Measurements from ENCODE around the gene HDAC11. TPM values are rescaled to one million over a fixed set of nuclear protein-coding genes. Genes with fewer than 3 reads are reported as not detected.

The HDAC11 gene
- total RNA-seq, 2 donors from 2014 or later = 19.4 to 26.9 TPM

DNA sequence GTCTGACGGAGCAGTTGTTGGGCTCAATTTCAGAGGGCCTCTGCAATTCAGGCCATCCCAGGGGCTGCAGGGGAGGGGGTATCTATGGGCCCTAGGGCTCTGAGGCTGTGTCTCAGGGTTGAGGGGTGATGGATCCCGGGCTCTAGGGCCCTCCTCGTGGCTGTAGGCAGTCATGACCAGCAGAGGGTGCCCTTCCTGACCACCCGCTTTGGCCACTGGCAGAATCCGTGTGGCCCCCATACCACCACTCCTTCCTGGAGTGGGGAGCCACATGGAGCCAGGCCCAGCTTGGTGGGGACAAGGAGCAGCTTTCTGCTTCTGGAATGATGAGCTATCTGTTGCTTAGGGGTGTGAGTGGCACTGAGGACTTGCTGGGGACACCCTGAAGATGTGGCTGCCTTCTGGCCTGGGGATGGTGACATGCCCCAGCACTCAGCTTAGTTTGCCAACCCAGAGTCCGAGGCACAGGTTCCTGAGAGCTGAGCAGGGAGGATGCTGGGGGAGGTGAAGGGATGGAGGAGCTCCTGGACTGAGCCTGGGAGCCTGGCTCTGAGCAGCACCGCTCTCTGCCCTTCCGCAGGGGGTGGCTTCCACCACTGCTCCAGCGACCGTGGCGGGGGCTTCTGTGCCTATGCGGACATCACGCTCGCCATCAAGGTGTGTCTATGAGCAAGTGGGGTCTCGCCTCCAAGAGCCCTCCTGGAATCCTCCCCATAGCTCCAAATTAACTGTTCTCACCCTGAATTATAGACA is 20.2 kb downstream of the HDAC11 start:
- no peaks in the 10 kb centered on the region for H3K9me3 ChIP-seq
- H3K4me3 ChIP-seq = no peak overlapping the region
- H3K27me3 ChIP-seq (replicated peaks; ENCODE audit: insufficient read depth) = no peaks in the 10 kb centered on the region
- no peaks in the 10 kb centered on the region for H3K36me3 ChIP-seq
- H3K27ac ChIP-seq = no peak overlapping the region
- TF ChIP-seq POLR2A (IDR thresholded peaks at IDR 0.05) (no peak), CTCF (IDR thresholded peaks at IDR 0.05) (peak in 2 of 4 experiments; percentile 13 to 31), POLR2AphosphoS5 (IDR thresholded peaks at IDR 0.05) (no peak)
- WGBS = 88% methylated on average over 15 of the region's 15 CpGs
- DNase-seq (ENCODE audit: low spot score) = no peak
- intact Hi-C loops (cut with DNase I) = no loop called here
- H3K4me1 ChIP-seq (replicated peaks) = no peaks in the 10 kb centered on the region

DNA sequence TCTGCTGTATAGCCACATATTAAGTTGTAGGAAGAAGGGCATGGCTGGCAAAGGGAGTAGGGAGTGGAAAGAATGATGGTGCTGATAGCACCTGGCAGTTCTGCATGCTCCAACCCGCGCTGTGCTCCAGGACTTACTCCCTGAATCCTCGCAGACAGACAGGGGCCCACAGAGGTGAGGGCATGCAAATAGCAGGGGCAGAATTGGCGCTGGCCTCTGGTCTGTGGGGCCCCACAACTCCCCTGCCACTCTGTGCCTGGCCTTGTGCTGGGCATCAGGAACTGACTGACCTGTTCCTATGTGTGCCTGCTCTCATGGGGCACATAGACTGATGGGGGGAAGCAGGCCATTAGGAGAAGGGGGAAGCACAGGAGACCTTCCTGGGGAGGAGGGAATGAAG is 20.9 kb downstream of the HDAC11 start:
- H3K27me3 ChIP-seq (replicated peaks; ENCODE audit: insufficient read depth) = no peaks in the 10 kb centered on the region
- 35% methylated on average over 4 of the region's 4 CpGs for WGBS

DNA sequence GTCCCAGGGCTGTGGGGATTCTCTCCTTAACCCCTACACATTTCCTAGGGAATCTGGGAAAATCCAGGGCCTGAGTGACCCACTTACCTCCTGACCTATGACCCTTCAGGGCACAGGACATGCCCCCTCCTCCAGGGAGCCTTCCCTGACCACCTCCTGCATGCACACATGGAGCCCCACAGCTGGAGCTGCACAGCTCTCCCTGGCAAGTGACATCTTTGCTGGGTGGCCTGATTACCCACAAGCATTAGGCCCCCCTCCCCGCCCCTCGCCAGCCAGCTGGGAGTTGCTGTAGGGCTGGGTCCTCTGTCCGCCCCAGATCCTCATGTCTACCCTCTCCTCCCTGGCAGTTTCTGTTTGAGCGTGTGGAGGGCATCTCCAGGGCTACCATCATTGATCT is 21.4 kb downstream of the HDAC11 start:
- no peak overlapping the region for H3K27ac ChIP-seq
- no peaks in the 10 kb centered on the region for H3K4me1 ChIP-seq (replicated peaks)
- no peaks in the 10 kb centered on the region for H3K9me3 ChIP-seq
- no peak for DNase-seq (ENCODE audit: low spot score)
- no peaks in the 10 kb centered on the region for H3K36me3 ChIP-seq
- no peak overlapping the region for H3K4me3 ChIP-seq
- no peaks in the 10 kb centered on the region for H3K27me3 ChIP-seq (replicated peaks; ENCODE audit: insufficient read depth)
- intact Hi-C loops (cut with DNase I) = no loop called here
- no peak for TF ChIP-seq POLR2A (IDR thresholded peaks at IDR 0.05)
- TF ChIP-seq POLR2AphosphoS5 (IDR thresholded peaks at IDR 0.05) = no peak
- TF ChIP-seq CTCF (IDR thresholded peaks at IDR 0.05) = no peak
- 98% methylated on average over 4 of the region's 4 CpGs for WGBS

More for the DNA sequence above, 20.9 kb downstream of the HDAC11 start:
- no peak for DNase-seq (ENCODE audit: low spot score)
- no peak overlapping the region for H3K27ac ChIP-seq
- no peak overlapping the region for H3K4me3 ChIP-seq
- TF ChIP-seq POLR2A (IDR thresholded peaks at IDR 0.05) = no peak
- TF ChIP-seq CTCF (IDR thresholded peaks at IDR 0.05) = no peak
- H3K4me1 ChIP-seq (replicated peaks) = no peaks in the 10 kb centered on the region
- no peaks in the 10 kb centered on the region for H3K9me3 ChIP-seq
- intact Hi-C loops (cut with DNase I) = no loop called here
- H3K36me3 ChIP-seq = no peaks in the 10 kb centered on the region

DNA sequence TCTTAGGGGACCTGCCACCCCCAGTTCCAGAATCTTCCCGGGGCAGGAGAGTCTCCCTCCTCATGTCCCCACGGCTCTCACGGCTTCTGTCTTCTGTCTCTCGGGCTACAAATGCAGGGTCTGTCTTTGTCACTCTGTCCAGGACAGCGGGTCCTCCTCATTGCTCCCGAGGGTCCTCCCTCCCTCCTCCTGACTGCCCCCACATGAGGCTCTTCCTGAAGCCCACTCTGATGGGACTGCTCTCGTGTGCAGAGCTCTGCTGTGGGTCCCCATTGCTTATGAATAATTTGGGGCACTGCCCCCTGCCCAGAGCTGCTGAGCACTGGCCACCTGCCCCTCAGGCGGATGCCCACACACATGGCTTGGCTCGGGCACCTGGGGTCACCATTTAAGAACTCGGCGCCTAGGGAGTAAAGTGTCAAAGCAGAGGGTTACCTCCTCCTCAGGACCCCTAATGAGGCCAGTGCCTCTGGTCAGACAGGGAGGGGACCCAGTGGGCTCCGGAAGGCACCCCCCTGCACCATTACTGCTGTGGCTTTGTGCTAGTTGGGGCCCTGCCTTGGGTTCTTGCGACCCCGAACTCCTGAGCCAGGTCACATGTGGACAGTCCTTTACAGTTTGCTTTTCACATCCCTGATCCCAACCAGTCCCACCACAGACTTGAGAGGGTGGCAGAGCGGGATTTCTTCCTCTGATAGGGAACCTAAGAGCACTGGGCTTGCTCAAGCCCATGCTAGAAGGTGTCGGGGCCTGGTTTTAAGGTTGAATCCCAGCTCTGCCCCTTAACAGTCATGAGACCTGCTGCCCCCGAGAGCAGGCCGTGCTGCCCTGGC is 22.1 kb downstream of the HDAC11 start:
- no peak for DNase-seq (ENCODE audit: low spot score)
- Histone ChIP-seq H3K9me3 (no peaks in the 10 kb centered on the region), H3K27ac (no peak overlapping the region), H3K36me3 (no peaks in the 10 kb centered on the region), H3K4me1 (replicated peaks) (no peaks in the 10 kb centered on the region), H3K4me3 (no peak overlapping the region), H3K27me3 (replicated peaks; ENCODE audit: insufficient read depth) (no peaks in the 10 kb centered on the region)
- WGBS = 93% methylated on average over 18 of the region's 18 CpGs
- intact Hi-C loops (cut with DNase I) = no loop called here
- TF ChIP-seq CTCF (IDR thresholded peaks at IDR 0.05) (no peak), POLR2A (IDR thresholded peaks at IDR 0.05) (no peak), POLR2AphosphoS5 (IDR thresholded peaks at IDR 0.05) (no peak)

- H3K4me1 ChIP-seq (replicated peaks) = no peaks in the 10 kb centered on the region
- no peaks in the 10 kb centered on the region for H3K36me3 ChIP-seq
- intact Hi-C loops (cut with DNase I) = no loop called here
- no peaks in the 10 kb centered on the region for H3K27me3 ChIP-seq (replicated peaks; ENCODE audit: insufficient read depth)
- no peak for DNase-seq (ENCODE audit: low spot score)
- WGBS = 97% methylated on average over 8 of the region's 8 CpGs
- TF ChIP-seq CTCF (IDR thresholded peaks at IDR 0.05) (no peak), POLR2A (IDR thresholded peaks at IDR 0.05) (no peak), POLR2AphosphoS5 (IDR thresholded peaks at IDR 0.05) (no peak)
- H3K27ac ChIP-seq = no peak overlapping the region
- no peaks in the 10 kb centered on the region for H3K9me3 ChIP-seq
- no peak overlapping the region for H3K4me3 ChIP-seq
Measured at GRCh38 chr3:13502791-13503060, 22.6 kb downstream of the HDAC11 start.

Data from prostate gland (tissue), 2 donors.